Measurements from ENCODE around the gene MMS19.
"Not testable (repeated sequence)": the region's sequence is repeated elsewhere in the genome, so short reads cannot be mapped to it uniquely, and the experiment has no call there.

The MMS19 gene

DNA sequence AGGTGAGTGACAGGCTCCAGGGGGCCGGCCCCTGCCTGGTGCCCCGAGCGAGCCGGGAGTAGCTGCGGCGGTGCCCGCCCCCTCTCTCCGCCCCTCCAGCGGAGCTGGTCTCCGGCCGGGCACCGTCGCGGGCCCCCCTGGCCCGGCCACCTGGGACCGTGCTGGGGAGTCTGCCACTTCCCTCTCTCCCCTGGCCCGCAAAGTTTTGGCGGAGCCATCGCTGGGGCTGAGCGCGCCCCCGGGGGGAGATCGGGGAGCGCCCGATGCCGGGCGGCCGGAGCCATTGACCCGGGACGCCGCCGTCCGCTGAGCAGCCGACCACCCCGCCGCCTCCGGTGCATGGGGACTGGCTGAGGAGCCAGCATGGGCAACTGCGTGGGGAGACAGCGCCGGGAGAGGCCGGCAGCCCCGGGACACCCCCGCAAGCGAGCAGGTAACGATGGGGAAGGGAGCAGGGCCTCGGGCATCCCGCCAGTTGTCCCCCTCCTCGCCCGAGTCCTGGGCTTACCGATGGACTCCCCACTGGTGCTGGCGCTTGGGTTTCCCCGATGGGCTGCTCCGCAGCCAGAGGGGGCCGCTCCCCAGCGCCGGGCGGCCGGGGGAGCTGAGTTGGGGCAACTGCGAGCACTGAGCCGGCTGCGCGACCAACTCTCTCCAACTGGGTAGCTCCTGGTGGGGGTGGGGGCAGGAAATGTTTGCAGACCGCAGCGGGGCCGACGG, 779 bp upstream of the MMS19 start, which contains the start of gene UBTD1:
Gene UBTD1, plus strand, starts transcription at position 84 of the 720 bp plus-strand sequence. Its CDS starts 280 bp downstream, at position 364.
- H3K4me1 Mint-ChIP-seq (ENCODE audit: low read depth), result peaks cover 39% of the 10 kb centered on the region
- peaks cover 38% of the 10 kb centered on the region for H3K36me3 Mint-ChIP-seq (ENCODE audit: low read depth)
- peak within 1 kb of the TSS; percentile 99 for H3K27ac Mint-ChIP-seq
- peak within 1 kb of the TSS; percentile 94 for H3K4me3 Mint-ChIP-seq
- H3K9me3 Mint-ChIP-seq, result no peaks in the 10 kb centered on the region
- H3K27me3 Mint-ChIP-seq, result peaks cover 27% of the 10 kb centered on the region
- DNase-seq, result no peak

DNA sequence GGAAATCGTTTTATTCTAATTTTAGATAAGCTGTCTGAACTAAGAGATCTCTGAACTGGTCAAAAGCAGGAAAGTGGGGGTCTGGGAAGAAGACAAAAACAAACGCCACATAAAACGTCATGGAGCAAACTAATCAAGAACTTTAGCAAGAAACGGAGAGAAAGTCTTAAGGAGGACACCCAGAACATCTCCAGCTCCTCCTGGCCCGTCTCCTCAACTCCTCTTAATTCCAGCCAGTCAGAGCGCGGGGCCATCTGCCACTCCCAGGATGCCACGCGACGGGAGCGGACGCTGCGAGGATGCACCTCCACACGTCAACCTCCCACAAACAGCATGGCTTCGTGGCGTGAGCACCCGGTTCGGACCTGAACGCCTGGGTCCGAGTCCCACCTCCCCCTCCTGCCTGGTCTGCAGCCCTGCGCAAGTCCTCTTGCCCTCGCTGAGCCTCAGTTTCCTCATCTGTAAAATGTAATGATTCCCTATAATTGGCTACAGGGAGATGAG, 598 bp downstream of the MMS19 start:
- Mint-ChIP-seq H3K27ac (peak overlapping the region; percentile 99), H3K4me1 (ENCODE audit: low read depth) (peaks cover 49% of the 10 kb centered on the region), H3K36me3 (ENCODE audit: low read depth) (peaks cover 52% of the 10 kb centered on the region), H3K4me3 (peak overlapping the region; percentile 94), H3K27me3 (peaks cover 24% of the 10 kb centered on the region), H3K9me3 (no peaks in the 10 kb centered on the region)
- DNase-seq, result peak; percentile 82

DNA sequence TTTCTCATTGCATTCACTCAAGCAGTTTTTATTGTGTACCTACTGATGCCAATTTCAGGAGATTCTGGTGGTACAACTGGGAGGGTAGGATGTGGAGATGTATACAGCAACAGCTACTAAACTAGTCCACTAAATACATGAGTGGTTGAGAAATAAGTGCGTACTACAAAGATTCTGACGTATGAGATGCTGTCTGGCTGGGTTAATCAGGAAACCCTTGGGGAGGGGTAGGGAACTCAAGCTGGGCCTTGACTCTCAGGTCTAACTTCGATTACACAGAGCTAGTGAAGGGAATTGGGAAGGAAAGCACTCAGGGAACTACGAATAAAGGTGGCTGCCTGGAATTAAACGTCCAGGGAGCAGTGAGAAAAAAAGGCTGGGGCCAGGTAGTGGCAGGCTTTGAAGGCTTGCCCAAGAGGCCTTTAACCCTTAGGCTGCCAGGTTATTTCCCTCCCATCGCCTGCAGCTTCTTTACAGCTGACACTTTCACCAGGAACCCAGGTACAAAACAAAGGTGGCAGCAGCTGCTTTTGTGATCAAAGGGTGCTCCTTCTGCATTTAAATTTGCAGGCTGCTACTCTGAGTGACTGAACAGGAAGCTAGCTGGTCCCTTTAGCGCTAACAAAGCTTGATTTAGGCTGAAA, 3.2 kb downstream of the MMS19 start:
- DNase-seq, result no peak
- Mint-ChIP-seq H3K4me1 (ENCODE audit: low read depth) (peaks cover 60% of the 10 kb centered on the region), H3K27ac (peak overlapping the region; percentile 76), H3K9me3 (no peaks in the 10 kb centered on the region), H3K4me3 (peak overlapping the region; percentile 59), H3K27me3 (peaks cover 4% of the 10 kb centered on the region), H3K36me3 (ENCODE audit: low read depth) (peaks cover 58% of the 10 kb centered on the region)

DNA sequence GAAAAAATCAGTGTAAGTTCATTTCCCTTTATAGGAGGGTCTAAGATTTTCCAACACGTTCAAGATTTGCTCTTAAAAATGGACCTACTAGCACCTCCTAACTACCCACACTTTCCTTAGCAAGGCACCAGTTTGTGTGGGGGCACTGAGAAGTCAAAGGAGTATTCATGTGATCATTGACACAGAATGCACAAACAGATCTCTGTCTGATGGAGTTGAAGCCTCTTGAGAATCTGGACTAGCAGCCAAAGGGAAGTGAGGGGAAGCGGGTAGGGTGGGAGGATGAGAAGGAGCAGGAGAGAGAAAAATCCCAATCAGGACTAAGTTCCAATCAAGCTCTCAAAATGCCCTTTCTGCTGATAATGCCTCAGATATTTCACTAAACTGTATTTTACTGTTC, 4.1 kb downstream of the MMS19 start:
- no peak overlapping the region for H3K4me3 Mint-ChIP-seq
- no peak for DNase-seq
- no peaks in the 10 kb centered on the region for H3K9me3 Mint-ChIP-seq
- H3K27me3 Mint-ChIP-seq, result no peaks in the 10 kb centered on the region
- H3K36me3 Mint-ChIP-seq (ENCODE audit: low read depth), result peaks cover 63% of the 10 kb centered on the region
- peaks cover 63% of the 10 kb centered on the region for H3K4me1 Mint-ChIP-seq (ENCODE audit: low read depth)
- no peak overlapping the region for H3K27ac Mint-ChIP-seq

DNA sequence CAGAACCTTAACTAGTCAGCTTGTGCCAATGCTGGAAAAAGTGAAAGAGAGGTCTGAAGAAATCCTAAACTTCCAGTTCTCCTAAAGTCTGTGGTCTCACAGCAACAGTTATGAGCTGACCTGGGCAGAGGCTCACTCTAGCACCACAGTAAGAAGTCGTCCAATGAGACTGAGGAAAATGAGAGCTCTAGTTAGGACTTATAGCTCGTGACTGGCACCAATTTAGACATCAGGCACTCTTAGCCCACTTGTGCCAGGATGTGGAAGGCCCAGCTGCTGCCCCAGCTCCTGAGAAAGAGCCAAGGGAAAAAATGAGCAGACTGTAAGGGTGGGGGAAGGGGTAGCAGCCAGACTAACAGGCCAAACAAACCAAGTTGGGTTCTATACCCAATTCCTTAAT, 7.6 kb downstream of the MMS19 start:
- H3K27me3 Mint-ChIP-seq, result no peaks in the 10 kb centered on the region
- H3K36me3 Mint-ChIP-seq (ENCODE audit: low read depth), result peaks cover 57% of the 10 kb centered on the region
- H3K4me3 Mint-ChIP-seq, result no peak overlapping the region
- no peak for DNase-seq
- no peaks in the 10 kb centered on the region for H3K9me3 Mint-ChIP-seq
- peaks cover 61% of the 10 kb centered on the region for H3K4me1 Mint-ChIP-seq (ENCODE audit: low read depth)
- H3K27ac Mint-ChIP-seq, result peak overlapping the region; percentile 78

DNA sequence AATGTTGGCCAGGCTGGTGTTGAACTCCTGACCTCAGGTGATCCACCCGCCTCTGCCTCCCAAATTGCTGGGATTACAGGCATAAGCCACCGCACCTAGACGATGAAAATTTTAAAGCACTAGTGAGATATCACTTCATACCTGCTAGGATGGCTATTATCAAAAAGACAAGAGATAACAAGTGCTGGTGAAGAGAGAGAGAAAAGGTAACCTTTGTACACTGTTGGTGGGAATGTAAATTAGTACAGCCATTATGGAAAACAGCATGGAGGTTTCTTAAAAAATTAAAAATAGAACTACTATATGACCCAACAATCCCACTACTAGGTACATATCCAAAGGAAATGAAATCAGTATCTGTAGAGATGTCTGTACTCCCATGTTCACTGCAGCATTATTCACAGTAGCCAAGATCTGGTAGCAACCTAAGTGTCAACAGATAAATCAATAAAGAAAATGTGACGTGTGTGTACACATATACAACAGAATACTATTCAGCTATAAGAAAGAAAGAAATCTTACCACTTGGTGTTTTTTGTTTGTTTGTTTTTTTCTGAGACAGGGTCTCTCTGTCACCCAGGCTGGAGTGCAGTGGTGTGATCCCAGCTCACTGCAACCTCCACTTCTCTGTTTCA, 12.5 kb downstream of the MMS19 start:
- Mint-ChIP-seq H3K27ac (no peak overlapping the region), H3K4me3 (no peak overlapping the region), H3K36me3 (ENCODE audit: low read depth) (peaks cover 66% of the 10 kb centered on the region), H3K4me1 (ENCODE audit: low read depth) (peaks cover 30% of the 10 kb centered on the region), H3K9me3 (no peaks in the 10 kb centered on the region), H3K27me3 (no peaks in the 10 kb centered on the region)
- DNase-seq, result no peak

DNA sequence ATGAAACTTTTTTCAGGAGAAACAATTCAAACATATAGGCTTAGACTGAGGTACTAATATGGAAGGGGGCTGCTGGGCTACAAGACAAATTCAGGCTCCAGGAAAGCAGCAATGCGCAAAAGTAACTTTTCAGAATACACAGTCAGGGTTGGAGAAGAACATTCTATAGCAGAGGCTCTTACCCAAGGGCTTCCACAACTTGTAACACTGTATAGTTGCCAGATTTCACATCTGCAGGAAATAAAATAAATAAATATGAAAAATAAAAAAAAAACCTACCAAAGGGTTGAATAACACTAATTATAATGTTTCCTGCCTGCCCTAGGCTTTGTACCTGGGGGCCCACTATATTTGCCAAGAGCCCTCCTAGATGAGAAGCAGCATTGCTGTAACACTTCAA, 14.3 kb downstream of the MMS19 start:
- Mint-ChIP-seq H3K27me3 (no peaks in the 10 kb centered on the region), H3K36me3 (ENCODE audit: low read depth) (peaks cover 71% of the 10 kb centered on the region), H3K4me3 (no peak overlapping the region), H3K4me1 (ENCODE audit: low read depth) (peaks cover 14% of the 10 kb centered on the region), H3K27ac (peak overlapping the region; percentile 44), H3K9me3 (no peaks in the 10 kb centered on the region)
- DNase-seq, result no peak

DNA sequence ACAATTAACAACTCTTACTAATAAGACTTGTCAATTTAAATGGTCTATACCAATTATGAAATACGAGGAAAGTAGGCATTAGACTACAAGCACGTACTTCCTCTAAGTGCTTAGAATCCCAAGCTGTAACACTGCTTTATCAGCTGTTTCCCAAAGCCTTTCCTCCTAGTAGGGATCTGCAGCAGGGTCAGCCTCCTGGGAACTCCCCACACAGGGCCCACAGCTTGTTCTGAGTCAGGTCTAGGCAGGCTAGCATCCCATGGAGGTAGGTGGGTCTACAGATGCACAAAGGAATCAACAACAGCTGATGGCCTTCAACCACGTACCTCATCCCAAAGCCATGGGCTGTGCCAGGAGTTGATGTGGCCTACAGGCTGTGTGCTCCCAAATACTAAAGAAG, 14.7 kb downstream of the MMS19 start:
- Mint-ChIP-seq H3K36me3 (ENCODE audit: low read depth) (peaks cover 72% of the 10 kb centered on the region), H3K9me3 (no peaks in the 10 kb centered on the region), H3K27me3 (no peaks in the 10 kb centered on the region), H3K4me3 (no peak overlapping the region), H3K4me1 (ENCODE audit: low read depth) (peaks cover 11% of the 10 kb centered on the region), H3K27ac (peak overlapping the region; percentile 44)
- DNase-seq, result no peak

DNA sequence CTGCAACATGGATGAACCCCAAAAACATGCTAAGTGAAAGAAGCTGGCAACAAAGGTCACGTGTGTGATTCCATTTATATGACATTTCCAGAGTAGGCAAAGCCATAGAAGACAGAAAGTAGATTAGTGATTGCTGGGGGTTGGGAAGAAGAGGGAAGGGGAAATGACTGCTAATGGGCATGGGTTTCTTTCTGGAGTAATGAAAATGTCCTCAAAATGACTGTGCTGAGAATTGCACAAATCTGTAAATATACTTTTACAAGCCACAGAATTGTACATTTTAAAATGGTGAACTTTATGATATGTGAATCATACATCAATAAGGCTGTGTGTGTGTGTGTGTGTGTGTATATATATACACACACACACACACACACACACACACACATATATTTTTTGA, 15.8 kb downstream of the MMS19 start:
- no peak overlapping the region for H3K4me3 Mint-ChIP-seq
- no peak overlapping the region for H3K27ac Mint-ChIP-seq
- H3K27me3 Mint-ChIP-seq, result no peaks in the 10 kb centered on the region
- DNase-seq, result no peak
- peaks cover 3% of the 10 kb centered on the region for H3K4me1 Mint-ChIP-seq (ENCODE audit: low read depth)
- no peaks in the 10 kb centered on the region for H3K9me3 Mint-ChIP-seq
- H3K36me3 Mint-ChIP-seq (ENCODE audit: low read depth), result peaks cover 80% of the 10 kb centered on the region

DNA sequence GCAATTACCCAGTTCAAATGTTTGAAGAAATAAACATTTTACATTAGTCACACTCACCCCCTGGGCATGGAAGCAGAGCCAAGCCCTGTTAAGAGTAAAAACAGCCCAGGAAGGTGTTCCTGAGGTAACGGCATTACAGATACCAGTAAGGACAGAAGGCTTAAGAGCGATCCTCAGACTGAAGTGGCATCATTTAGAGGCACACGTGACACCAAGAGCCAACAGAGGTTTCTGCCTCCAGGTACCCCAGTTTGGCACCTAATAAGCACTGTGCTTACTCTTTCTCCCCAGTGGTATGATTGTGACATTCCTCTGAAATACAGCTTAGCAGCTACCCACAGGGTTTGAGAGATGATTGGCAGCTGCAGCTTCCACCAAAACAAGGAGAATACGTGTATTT, 17.2 kb downstream of the MMS19 start:
- Mint-ChIP-seq H3K36me3 (ENCODE audit: low read depth) (peaks cover 88% of the 10 kb centered on the region), H3K9me3 (no peaks in the 10 kb centered on the region), H3K27ac (no peak overlapping the region), H3K4me1 (ENCODE audit: low read depth) (no peaks in the 10 kb centered on the region), H3K27me3 (no peaks in the 10 kb centered on the region), H3K4me3 (no peak overlapping the region)
- DNase-seq, result no peak

DNA sequence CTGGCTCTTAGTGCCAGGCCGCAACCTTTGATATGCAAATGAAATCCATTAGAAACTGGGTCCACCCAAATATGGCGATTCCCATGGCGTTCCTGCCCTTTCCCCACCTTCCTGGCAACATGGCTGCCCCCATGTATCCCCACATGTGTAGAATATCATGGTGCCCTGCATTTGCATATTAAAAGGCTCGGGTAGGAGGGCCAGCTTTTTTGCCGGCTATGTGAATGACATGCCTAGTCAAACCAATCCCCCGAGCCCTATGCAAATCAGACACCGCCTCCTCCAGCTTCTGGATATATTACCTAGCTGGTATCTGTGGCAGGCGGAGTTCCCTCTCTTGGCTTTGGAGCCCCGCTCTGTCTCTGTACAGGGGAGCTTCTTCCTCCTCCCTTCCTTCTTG, 18.3 kb downstream of the MMS19 start:
- Mint-ChIP-seq H3K36me3 (ENCODE audit: low read depth) (peaks cover 89% of the 10 kb centered on the region), H3K4me1 (ENCODE audit: low read depth) (no peaks in the 10 kb centered on the region), H3K27me3 (no peaks in the 10 kb centered on the region), H3K9me3 (no peaks in the 10 kb centered on the region), H3K4me3 (no peak overlapping the region), H3K27ac (no peak overlapping the region)
- DNase-seq, result no peak

DNA sequence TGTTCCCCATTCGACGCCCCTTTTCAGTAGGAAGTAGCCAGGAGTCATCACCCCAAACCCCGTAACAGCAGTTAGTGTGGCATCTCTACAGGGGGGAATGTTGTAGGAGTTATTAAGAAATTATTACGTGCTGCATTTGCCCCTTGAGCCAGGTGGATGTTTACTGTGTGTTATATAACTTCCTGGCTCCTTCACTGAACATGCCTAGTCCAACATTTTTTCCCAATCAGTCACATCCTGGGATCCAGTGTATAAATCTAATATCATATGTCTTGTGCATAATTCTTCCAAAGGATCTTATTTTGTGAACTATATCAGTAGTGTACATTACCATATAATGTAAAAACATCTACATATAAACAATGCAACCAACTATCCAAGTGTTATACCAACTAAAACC, 18.8 kb downstream of the MMS19 start:
- not testable (repeated sequence) for H3K4me3 Mint-ChIP-seq; H3K9me3 Mint-ChIP-seq; DNase-seq; H3K27ac Mint-ChIP-seq; H3K4me1 Mint-ChIP-seq (ENCODE audit: low read depth); H3K27me3 Mint-ChIP-seq
- peaks cover 92% of the 10 kb centered on the region for H3K36me3 Mint-ChIP-seq (ENCODE audit: low read depth)

DNA sequence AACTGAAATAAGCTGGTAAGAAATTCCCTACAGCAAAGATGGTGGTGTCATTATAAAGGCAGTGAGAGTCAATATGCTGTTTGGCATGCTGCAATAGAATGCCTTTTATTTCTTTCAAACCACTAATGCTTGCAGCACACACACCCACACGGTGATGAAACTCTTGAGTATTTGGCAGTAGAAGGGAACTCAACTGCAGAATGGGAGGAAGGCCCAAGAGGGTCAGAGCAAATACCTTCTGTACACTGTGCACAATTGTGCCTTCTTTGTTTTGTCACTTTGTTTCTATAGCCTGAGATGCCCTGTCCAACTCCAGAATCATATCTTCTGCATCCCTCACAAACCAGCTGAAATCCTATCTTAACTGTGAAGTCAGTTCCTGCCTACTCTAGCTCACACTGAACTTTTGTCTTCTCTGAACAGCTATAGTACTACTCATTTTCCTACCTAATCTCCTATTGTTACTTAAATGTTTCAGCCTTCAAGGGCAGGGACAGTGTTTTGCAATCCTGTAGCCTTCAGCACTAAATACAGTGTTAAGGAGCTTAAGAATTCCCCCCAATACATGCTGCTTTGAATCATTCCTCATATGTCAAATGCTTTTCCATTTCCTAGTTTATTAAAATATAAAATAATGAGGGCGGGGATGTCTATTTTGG, 22.2 kb downstream of the MMS19 start:
- Mint-ChIP-seq H3K27ac (no peak overlapping the region), H3K36me3 (ENCODE audit: low read depth) (peaks cover 93% of the 10 kb centered on the region), H3K9me3 (no peaks in the 10 kb centered on the region), H3K4me3 (no peak overlapping the region), H3K4me1 (ENCODE audit: low read depth) (no peaks in the 10 kb centered on the region), H3K27me3 (no peaks in the 10 kb centered on the region)
- DNase-seq, result no peak

DNA sequence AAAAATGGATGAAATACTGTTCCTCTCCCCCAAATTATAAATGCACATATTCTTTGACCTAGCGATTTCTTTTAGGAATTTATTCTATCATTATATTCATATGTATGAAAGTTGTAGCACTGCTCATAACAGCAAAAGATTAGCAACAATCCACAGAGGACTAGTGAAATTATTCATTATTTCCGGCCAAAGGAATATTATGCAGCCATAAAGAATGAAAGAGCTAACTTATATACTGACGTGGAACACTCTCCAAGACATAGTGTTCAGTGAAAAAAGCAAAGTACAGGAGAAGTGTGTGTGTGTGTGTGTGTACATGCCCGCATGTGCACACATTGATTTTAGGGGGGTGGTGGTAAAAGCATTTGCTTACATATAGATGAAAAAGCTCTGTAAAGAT, 23.3 kb downstream of the MMS19 start:
- no peak for DNase-seq
- Mint-ChIP-seq H3K4me3 (no peak overlapping the region), H3K4me1 (ENCODE audit: low read depth) (no peaks in the 10 kb centered on the region), H3K27me3 (no peaks in the 10 kb centered on the region), H3K9me3 (no peaks in the 10 kb centered on the region), H3K27ac (peak overlapping the region; percentile 31), H3K36me3 (ENCODE audit: low read depth) (peaks cover 92% of the 10 kb centered on the region)
